ENCODE data around the gene SPHK2. TPM values are rescaled to one million over a fixed set of nuclear protein-coding genes. Genes with fewer than 3 reads are reported as not detected.

SPHK2 gene
- total RNA-seq, 1 experiment from 2014 or later: 16.3 TPM

Other genes with a start within 250 kb of the SPHK2 start
- gene KDELR1, start 228.0 kb upstream of the SPHK2 start, total RNA-seq (2022): 113 and 134 TPM in 2 replicates
- gene GRIN2D, start 225.8 kb upstream of the SPHK2 start, total RNA-seq (2022): 0.35 and 0.39 TPM in 2 replicates
- 45.1 and 55.8 TPM in 2 replicates for gene GRWD1, start 173.5 kb upstream of the SPHK2 start, total RNA-seq (2022)
- 1.6 and 2.7 TPM in 2 replicates for gene KCNJ14, start 163.9 kb upstream of the SPHK2 start, total RNA-seq (2022)
- 70.3 and 72.2 TPM in 2 replicates for gene CYTH2, start 150.1 kb upstream of the SPHK2 start, total RNA-seq (2022)
- 0.37 and 0.47 TPM in 2 replicates for gene LMTK3, start 107.7 kb upstream of the SPHK2 start, total RNA-seq (2022)
- gene SULT2B1, start 67.3 kb upstream of the SPHK2 start, total RNA-seq (2022): not detected in 2 replicates
- gene SPACA4, start 12.8 kb upstream of the SPHK2 start, total RNA-seq (2022): not detected in 2 replicates
- gene FAM83E, start 4.4 kb upstream of the SPHK2 start, total RNA-seq (2022): 0.89 and 2.8 TPM in 2 replicates
- 1,536 and 1,736 TPM in 2 replicates for gene RPL18, start 328 bp upstream of the SPHK2 start, total RNA-seq (2022)
- gene DBP, start 17.9 kb downstream of the SPHK2 start, total RNA-seq (2022): 0.25 and 0.56 TPM in 2 replicates
- gene CA11, start 26.7 kb downstream of the SPHK2 start, total RNA-seq (2022): 2.6 and 2.9 TPM in 2 replicates
- 0.17 TPM in 1 of 2 replicates, not detected in the other for gene NTN5, start 53.5 kb downstream of the SPHK2 start, total RNA-seq (2022)
- not detected in 2 replicates for gene FUT2, start 76.5 kb downstream of the SPHK2 start, total RNA-seq (2022)
- gene MAMSTR, start 100.2 kb downstream of the SPHK2 start, total RNA-seq (2022): 0.22 and 0.65 TPM in 2 replicates
- 1.9 and 3.0 TPM in 2 replicates for gene RASIP1, start 121.1 kb downstream of the SPHK2 start, total RNA-seq (2022)
- gene IZUMO1, start 127.4 kb downstream of the SPHK2 start, total RNA-seq (2022): 3.5 and 4.2 TPM in 2 replicates
- gene FUT1, start 133.1 kb downstream of the SPHK2 start, total RNA-seq (2022): 10.5 and 14.7 TPM in 2 replicates
- gene FGF21, start 136.0 kb downstream of the SPHK2 start, total RNA-seq (2022): 0.49 and 0.93 TPM in 2 replicates
- 40.7 and 48.2 TPM in 2 replicates for gene BCAT2, start 191.5 kb downstream of the SPHK2 start, total RNA-seq (2022)
- 0.26 and 0.32 TPM in 2 replicates for gene HSD17B14, start 217.0 kb downstream of the SPHK2 start, total RNA-seq (2022)
- 10.1 and 11.9 TPM in 2 replicates for gene PLEKHA4, start 249.1 kb downstream of the SPHK2 start, total RNA-seq (2022)

Measured in MCF 10A (cell line).